Activated naive CD4-positive, alpha-beta T cell (primary cell): Measurements from ENCODE around the gene HYAL1.
"Not testable (repeated sequence)": the region's sequence is repeated elsewhere in the genome, so short reads cannot be mapped to it uniquely, and the experiment has no call there.

Experiments
- DNase-seq, 4 experiments: peaks; one replicate each; lab custom pipeline; 2025; lab: John Stamatoyannopoulos, UW

The HYAL1 gene

GRCh38 chr3:50294089-50294488 lies 9.3 kb downstream of the HYAL1 start:
- no peak for DNase-seq

DNA sequence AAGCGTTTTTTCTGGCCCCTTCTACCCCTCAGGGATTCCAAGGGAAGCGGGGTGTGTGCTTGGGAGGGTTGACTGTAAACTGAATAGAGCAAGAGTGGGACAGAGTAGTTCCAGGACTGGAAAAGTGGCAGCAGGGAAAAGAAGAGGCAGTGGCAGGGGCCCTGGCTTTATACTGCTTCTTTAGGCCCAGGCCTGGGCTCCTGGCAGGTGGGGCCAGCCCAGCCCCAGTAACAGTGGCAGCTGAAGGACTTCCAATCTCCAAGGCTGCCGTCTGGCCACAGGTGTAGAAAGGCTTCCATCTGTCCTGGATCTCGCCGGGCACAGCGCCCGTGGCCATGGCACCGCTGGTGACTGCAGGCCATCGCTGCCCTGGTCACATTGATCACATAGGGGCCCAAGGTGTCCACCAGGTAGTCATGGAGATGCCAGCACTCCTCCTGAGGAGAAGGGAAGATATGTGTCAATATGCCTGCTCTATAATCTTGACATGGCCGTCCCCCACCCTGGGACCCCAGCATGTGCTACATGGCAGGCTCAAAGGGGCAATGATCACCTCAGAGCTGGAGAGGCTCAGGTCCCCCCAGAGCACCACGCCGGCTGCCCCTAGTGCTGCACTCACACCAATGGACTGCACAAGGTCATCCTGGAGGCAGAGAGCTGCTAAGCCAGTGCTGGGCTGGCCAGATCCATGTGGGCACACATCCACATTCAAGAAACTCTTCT lies 10.1 kb downstream of the HYAL1 start:
- no peak for DNase-seq

GRCh38 chr3:50292159-50293078 lies 11.0 kb downstream of the HYAL1 start, which contains the start of gene IFRD2:
TSS of gene IFRD2 (minus strand) at chr3:50292429. CDS start at chr3:50292274, 155 bp downstream.
- DNase-seq = peak; percentile 83 to 93 (median 90)

GRCh38 chr3:50290161-50290641 lies 13.2 kb downstream of the HYAL1 start:
- DNase-seq = no peak

DNA sequence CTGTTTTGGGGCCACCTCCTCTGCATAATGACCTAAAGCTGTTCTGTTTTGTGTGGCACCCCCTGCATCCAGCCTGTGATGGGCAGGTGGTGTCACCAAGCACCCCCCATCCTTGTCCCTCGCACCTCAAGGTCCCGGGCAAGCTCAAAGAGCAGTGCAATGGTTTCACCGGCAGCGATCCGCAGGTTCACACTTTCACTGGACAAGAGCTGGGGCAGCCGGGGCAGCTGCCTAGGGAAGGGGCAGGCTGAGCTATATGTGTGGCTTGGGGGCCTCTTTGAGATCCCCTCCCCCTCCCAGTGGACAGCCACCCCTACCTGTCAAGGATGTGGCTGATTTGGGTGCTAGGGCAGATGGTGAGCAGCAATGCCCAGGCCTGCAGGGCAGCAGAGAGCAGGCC lies 14.2 kb downstream of the HYAL1 start:
- DNase-seq = no peak

GRCh38 chr3:50288387-50289007 lies 14.9 kb downstream of the HYAL1 start:
- DNase-seq = no peak

DNA sequence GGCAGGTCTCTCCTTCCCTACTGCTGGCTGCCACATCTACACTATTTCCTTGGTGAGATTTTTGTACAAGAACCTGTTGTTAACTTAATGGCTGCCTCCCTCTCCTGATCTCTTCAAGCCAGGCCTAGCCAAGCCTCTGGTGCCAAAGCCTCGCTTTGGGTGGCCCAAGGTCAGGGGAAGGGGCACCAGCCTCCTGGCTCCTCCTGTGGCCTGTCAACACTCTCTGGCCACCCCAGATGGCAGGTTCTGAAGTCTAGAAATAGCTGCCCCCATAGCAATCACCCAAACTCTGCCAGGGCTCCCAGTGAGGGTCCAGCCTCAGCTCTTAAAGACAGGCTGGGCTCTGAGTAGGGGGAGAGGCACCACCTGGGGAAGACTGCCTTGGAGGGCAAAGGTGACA lies 16.1 kb downstream of the HYAL1 start:
- no peak for DNase-seq

DNA sequence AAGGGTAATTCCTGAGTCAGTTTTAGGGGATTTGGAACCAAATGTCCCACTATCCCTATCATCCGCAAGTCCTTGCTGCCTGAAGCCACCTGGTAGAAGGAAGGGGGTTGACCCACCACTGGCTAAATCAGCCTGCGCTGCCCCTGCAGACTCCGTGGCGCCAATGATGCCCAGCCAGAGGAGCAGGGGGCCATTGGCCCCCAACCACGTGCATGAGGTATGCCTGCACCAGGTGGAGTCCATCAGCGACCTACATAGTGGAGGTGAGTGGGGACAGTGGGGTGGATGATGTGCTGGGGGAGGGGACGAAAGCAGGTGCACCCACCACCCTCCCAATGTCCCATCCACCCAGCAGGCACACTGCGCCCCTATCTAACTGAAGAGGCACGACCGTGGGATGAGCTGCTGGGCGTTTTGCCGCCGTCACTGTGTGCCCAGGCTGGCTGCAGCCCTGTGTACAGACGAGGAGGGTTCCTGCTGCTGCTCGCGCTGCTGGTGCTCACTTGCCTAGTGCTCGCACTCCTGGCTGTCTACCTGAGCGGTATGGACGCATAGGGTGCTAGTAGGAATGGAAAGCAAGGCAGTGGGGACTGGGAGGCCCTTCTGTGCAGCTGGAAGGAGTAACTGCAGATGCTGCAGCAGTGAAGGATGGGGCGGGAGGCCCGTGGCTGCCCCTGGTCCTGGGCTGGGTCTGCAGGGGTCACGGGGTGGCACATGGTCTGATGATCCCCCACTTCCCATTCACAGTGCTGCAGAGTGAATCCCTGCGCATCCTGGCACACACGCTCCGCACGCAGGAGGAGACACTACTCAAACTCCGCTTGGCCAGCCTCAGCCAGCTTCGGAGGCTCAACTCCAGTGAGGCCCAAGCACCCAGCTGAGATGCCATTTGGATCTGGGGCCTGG lies 16.8 kb downstream of the HYAL1 start:
- no peak for DNase-seq

DNA sequence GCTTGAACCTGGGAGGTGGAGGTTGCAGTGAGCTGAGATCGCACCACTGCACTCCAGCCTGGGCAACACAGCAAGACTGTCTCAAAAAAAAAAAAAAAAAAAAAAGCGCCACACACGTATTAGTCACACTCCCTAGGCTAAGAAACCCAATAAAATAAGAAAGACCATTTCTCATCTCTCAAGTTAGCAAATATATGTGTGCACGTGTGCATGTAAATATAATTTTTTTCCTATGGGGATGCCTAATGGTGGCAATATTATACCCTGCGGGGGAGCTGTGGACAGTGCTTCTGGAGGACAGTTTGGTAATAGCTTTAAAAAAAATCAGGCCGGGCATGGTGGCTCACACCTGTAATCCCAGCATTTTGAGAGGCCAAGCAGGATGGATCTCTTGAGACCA lies 19.3 kb downstream of the HYAL1 start:
- DNase-seq = not testable (repeated sequence)

DNA sequence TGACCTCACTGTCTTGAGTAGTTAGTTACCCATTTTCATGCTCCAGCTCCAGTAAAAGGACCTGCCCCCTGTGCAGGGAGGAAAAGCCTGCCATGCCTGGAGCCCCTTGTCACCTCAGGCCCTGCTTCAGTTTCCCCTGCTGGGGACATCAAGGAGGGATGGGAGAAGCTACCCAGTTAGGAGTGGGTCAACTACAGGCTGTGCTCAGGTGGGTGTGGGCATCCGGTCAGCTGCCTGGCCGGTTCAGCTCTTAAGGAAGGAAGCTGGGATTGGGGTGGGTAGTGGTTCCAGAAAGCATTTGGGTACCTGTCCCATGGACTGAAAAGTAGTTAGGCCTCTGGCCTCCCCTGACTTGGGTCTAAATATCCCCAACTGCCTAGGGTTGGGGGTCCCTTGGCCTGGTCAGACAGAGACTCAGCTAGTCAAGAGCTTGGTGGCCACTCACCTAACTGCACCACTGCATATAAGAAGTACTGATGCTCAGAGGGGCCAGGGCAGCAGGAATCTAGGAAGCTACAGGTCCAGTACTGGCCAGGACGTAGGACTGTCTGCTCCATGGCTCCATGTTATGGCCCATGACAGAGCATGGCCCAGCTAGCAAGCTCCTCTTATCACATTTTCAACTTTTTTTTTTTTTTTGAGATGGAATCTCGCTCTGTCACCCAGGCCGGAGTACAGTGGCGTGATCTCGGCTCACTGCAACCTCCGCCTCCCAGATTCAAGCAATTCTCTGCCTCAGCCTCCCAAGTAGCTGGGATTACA lies 23.9 kb downstream of the HYAL1 start:
- DNase-seq = no peak

DNA sequence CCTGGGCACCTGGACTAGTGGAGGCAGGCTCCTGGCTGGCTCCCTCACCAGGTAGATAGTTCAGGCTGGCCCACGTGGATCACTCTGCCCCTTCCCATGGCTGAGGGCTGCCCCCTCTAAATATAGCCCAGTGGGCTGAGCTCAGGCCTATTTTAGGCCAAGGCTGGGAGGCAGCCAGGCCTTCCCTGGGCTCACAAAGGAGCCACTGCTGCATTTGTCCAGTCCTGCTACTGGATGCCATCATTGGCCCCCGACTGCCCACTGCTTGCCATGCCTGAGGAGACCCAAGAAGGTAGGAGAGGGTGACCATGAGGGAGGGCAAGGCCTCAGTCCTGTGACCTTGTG lies 24.5 kb downstream of the HYAL1 start, which contains the start of gene LSMEM2:
TSS of gene LSMEM2 (plus strand) at position 208 of the 345 bp plus-strand sequence. CDS start at position 235, 27 bp downstream.
- no peak for DNase-seq

GRCh38 chr3:50278123-50278879 lies 25.1 kb downstream of the HYAL1 start:
- DNase-seq = no peak

DNA sequence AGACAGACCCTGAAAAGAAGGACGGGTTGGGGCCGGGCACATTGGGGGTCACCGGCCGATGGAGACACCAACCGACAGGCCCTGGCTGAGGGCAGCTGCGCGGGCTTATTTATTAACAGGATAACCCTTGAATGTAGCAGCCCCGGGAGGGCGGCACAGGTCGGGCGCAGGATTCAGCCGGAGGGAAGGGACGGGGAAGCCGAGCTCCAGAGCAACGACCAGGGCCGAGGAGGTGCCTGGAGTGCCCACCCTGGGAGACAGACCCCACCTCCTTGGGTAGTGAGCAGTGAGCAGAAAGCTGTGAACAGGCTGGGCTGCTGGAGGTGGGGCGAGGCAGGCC lies 26.6 kb downstream of the HYAL1 start:
- DNase-seq = no peak

GRCh38 chr3:50275996-50276761 lies 27.2 kb downstream of the HYAL1 start:
- no peak for DNase-seq

DNA sequence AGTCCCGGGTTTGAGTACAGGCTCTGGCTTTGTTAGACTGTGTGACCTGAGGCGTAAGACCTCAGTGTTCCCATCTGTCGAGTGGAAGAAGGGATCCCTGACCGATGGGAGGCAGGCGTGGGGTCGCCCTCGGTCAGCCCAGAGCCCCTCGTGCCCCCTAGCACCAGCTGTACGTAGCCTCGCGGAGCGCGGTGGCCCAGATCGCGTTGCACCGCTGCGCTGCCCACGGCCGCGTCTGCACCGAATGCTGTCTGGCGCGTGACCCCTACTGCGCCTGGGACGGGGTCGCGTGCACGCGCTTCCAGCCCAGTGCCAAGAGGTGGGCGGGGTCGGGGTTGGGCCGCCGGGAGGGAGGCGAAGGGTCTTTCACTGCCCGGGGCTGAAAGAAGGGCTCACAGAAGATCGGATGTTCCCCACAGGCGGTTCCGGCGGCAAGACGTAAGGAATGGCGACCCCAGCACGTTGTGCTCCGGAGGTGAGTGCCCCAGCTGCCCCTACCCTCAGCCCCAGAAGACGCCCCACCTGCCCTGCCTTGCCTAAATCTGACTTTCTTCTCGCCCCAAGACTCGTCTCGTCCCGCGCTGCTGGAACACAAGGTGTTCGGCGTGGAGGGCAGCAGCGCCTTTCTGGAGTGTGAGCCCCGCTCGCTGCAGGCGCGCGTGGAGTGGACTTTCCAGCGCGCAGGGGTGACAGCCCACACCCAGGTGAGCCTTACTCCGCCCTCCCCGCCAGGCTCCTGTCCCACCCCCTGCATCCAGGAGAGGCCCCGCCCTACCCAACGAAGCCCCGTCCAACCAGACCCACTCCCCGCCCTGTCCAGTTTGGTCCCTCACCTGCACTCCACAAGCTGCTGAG lies 28.0 kb downstream of the HYAL1 start:
- no peak for DNase-seq

DNA sequence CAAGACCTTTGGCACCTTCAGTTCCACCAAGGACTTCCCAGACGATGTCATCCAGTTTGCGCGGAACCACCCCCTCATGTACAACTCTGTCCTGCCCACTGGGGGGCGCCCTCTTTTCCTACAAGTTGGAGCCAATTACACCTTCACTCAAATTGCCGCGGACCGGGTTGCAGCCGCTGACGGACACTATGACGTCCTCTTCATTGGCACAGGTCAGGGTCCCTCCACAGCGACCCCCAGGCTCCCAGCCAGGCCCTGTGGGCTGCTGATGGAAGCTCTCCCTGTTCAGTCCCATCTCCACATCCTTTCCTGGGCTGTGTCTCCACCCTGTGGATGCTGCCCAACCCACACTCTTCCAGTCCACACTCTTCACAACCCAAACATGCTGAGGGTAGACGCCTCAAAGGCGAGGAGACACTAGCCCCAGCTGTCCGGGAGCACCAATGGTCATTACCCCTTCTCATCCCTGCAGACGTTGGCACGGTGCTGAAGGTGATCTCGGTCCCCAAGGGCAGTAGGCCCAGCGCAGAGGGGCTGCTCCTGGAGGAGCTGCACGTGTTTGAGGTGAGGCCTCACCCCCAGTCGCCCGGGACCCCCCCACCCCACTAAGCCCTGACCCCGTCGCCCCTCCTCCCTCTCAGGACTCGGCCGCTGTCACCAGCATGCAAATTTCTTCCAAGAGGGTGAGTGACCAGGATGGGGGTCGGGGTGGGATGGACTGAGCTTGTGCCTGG lies 28.8 kb downstream of the HYAL1 start:
- peak in 2 of 4 experiments; percentile 37 to 44 for DNase-seq

GRCh38 chr3:50273689-50274065 lies 29.7 kb downstream of the HYAL1 start:
- no peak for DNase-seq
